Endothelial cell of umbilical vein (primary cell): ENCODE measurements around the gene SLC25A38.

Source experiments
- EZH2 ChIP-seq: IDR thresholded peaks from 2 replicates; pipeline ENCODE4 v1.6.1; 2012; ENCODE audit warnings: borderline replicate concordance, low read depth, mild to moderate bottlenecking, moderate library complexity, low read length, inconsistent platforms; ENCODE audit not compliant: severe bottlenecking
- JUN ChIP-seq: IDR thresholded peaks from 2 replicates; pipeline ENCODE4 v1.6.1; 2011; ENCODE audit warnings: borderline replicate concordance, low read depth; ENCODE audit not compliant: insufficient read length, insufficient read depth
- POLR2A ChIP-seq: IDR thresholded peaks from 2 replicates; pipeline ENCODE4 v1.6.1; 2012; ENCODE audit warnings: low read depth, mild to moderate bottlenecking, control low read depth, low read length
- POLR2AphosphoS5 ChIP-seq: IDR thresholded peaks from 2 replicates; pipeline ENCODE4 v1.6.1; 2012; ENCODE audit warnings: low read depth, mild to moderate bottlenecking, control low read depth, low read length, moderate library complexity; ENCODE audit not compliant: insufficient read depth
- TF ChIP-seq, protein P1 (sequence below), 2 donors: IDR thresholded peaks; 1 replicate in 1 of 2; 2 replicates in 1 of 2; pipeline ENCODE4 v1.5.1; 2011; ENCODE audit warnings: low read length in 2 of 2, mild to moderate bottlenecking in 2 of 2, moderate library complexity in 2 of 2, control low read depth in 1 of 2, inconsistent platforms in 1 of 2, low read depth in 1 of 2; ENCODE audit not compliant: insufficient read depth in 1 of 2; ENCODE audit errors: extremely low read depth in 1 of 2
- TF ChIP-seq, protein P2 (sequence below): IDR thresholded peaks from 2 replicates; pipeline ENCODE4 v1.6.1; 2011; ENCODE audit not compliant: insufficient read depth, insufficient read length

- TF ChIP-seq, protein P1, sequence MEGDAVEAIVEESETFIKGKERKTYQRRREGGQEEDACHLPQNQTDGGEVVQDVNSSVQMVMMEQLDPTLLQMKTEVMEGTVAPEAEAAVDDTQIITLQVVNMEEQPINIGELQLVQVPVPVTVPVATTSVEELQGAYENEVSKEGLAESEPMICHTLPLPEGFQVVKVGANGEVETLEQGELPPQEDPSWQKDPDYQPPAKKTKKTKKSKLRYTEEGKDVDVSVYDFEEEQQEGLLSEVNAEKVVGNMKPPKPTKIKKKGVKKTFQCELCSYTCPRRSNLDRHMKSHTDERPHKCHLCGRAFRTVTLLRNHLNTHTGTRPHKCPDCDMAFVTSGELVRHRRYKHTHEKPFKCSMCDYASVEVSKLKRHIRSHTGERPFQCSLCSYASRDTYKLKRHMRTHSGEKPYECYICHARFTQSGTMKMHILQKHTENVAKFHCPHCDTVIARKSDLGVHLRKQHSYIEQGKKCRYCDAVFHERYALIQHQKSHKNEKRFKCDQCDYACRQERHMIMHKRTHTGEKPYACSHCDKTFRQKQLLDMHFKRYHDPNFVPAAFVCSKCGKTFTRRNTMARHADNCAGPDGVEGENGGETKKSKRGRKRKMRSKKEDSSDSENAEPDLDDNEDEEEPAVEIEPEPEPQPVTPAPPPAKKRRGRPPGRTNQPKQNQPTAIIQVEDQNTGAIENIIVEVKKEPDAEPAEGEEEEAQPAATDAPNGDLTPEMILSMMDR (IDR thresholded peaks at IDR 0.05; ENCODE audit: extremely low read depth in 1 of 2, insufficient read depth in 1 of 2, low read depth in 1 of 2, low read length in 2 of 2), result no peak
- no peak for TF ChIP-seq POLR2AphosphoS5
- no peak for TF ChIP-seq POLR2A
- TF ChIP-seq, protein P2, sequence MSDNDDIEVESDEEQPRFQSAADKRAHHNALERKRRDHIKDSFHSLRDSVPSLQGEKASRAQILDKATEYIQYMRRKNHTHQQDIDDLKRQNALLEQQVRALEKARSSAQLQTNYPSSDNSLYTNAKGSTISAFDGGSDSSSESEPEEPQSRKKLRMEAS, result no peak
- TF ChIP-seq EZH2, result no peak
- TF ChIP-seq JUN, result no peak
Observed at GRCh38 chr3:39396690-39397089, 13.5 kb downstream of the SLC25A38 start.
